Measurements from ENCODE around the gene GRPR.
"Not testable (repeated sequence)": the region's sequence is repeated elsewhere in the genome, so short reads cannot be mapped to it uniquely, and the experiment has no call there.

Gene GRPR

DNA sequence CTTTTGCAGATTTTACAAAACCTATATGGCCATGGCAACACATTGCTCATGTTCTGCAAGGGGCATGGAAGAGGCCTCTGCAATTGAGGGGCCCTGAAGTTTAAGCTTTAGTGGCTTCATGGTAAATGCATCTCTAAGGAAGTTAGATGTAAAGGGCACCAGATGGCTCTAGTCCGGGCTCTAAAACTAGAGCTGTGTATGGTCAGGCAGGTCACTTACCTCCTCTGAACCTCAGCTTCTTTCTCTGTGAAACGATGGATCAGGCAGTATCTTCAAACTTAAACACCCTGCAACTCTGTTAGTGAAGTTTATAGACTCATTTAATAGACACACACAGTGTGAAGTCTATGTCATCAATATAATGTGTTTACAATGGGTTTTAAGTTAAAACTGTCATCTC lies 53.9 kb downstream of the GRPR start:
- no peak for DNase-seq (ENCODE audit: low read depth in 2 of 2)

DNA sequence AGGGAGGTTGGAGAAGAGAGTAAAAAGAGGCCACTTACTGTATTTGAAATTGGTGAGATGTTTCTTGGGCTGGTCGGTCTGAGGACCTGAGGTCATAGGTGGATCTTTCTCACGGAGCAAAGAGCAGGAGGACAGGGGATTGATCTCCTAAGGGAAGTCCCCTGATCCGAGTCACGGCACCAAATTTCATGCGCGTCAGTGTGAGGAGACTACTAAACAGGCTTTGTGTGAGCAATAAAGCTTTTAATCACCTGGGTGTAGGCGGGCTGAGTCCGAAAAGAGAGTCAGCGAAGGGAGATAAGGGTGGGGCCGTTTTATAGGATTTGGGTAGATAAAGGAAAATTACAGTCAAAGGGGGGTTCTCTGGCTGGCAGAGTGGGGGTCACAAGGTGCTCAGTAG lies 60.5 kb downstream of the GRPR start:
- not testable (repeated sequence) for DNase-seq (ENCODE audit: low read depth in 2 of 2)

DNA sequence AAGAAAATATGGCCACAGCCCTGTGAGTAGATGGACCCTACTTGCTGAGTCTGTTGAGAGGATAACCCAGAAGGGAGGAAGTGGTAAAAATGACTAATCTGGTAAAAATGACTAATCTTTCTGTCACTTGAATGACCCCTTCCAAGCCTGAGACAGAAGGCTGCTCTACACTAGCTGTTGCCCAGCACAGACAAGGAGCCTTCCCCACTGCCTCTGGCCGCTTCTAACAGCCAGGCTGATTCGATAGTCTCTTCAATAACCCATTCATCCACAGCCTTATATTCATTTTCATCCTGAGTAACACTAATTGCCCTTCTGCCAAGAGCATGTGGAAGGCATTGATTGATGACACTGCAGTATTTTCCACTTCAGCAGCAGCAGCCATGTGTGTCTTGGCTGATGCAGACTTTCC lies 62.4 kb downstream of the GRPR start:
- DNase-seq (ENCODE audit: low read depth in 2 of 2), result no peak

DNA sequence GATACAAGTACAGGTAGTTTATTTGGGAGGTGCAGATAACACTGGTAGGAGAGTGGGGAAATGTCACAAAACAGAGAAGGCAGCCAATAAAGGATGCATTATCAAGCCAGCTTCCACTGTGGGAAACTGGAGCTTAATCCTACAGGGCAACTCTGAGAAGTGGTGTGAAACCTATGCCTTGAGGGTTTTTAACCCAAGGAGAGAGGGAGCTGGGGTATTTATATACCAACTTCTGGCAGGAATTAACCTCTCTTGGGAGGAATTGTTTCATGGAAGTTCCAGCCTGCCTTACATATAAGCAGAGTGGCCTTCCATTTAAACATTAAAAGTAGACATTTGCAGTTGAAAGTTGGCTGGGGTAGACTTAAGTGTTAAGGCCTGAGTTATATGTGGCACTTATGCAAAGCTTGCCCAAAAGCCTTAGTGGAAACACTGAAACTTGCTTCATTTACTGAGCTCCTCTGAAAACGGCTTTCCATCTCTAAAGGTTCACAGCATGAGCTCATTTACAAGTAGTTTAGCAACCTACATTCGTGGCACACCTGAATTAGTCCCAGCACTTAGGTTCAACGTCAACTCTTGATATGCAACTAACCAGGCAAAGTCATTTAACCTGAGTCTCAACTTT lies 63.1 kb downstream of the GRPR start:
- DNase-seq (ENCODE audit: low read depth in 2 of 2), result no peak

DNA sequence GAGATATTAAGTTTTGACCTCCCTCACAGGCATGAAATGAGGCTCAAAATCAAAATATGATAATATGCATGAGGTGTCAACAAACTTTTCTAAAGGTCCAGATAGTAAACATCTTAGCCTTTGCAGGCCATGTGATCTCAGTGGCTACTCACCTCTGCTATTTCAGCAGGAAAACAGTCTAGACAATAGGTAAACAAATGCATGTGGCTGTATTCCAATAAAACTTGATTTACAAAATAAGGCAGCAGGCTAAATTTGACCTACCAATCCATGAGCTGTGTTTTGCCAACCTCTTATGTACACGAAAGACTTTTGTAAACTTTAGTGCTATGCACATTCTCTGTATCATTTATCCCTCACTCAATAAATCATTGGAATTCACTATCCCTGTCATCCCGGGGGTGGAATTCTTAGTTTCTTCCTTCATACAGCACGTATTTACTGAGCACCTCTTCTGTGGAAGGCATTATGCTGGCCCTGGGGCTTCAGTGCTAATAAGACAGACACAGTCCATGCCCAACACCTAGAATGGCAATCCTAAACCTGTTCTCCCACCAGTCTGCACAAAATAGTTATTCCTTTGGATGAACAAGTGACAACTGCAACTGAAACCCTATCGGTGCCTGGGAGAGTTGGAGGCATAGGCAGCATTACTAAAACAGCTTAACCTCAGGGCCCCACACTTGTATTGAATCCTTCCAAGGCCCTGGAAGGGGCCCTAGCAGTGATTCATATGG lies 63.8 kb downstream of the GRPR start:
- no peak for DNase-seq (ENCODE audit: low read depth in 2 of 2)

DNA sequence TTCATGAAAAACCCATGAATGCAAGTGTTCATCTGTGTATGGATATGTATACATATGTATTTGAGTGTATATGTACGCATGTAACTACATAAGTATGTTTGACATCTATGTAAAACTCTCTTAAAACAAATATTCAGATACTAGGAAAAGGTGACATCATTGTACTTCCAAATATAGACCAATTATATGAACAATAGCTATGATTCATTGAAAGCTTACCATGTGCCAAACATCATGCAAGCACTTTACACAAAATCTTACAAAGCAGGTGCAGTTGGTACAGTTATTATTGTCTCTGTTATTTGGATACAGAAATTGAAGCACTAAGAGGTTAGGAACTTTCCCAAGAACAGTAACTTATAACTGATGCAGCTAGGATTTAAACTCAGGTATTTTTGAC lies 65.3 kb downstream of the GRPR start:
- no peak for DNase-seq (ENCODE audit: low read depth in 2 of 2)

DNA sequence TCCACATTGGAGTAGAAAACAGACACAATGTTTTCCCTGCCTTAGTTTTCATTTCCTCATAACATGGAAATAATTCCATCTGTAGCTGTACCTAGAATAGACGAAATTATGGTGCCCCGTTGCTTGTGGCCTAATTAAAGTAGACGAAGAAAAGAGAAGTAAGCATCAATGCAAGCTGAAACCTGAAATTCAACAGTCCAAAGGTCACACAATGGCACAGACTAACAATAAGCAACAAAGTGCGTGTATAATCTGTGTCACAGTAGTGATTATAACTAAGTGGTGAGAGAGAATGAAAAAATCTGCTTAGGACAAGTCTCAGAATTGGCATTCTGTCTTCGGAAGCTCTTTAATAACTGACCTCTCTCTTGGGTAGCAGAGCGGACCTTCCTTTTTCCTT lies 68.2 kb downstream of the GRPR start:
- no peak for DNase-seq (ENCODE audit: low read depth in 2 of 2)

DNA sequence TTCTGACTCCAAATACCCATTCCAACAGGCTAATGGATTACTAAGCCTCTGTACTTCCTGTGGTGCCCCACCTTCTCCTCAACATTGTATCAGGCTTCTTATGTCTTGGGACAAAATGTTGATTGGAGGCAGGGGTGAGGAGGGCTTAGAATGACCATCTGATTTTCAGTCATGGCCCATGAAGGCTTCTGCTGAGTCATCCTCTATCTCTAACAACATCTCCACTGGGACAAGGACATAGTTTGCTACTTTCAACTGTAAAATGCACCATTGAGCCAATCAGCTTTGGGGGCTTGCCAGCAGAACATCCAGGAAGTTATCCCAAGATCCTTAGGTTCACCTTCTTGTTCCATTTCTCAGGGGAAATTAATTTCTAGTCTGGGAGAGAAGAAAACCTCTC lies 73.5 kb downstream of the GRPR start:
- DNase-seq (ENCODE audit: low read depth in 2 of 2), result no peak

DNA sequence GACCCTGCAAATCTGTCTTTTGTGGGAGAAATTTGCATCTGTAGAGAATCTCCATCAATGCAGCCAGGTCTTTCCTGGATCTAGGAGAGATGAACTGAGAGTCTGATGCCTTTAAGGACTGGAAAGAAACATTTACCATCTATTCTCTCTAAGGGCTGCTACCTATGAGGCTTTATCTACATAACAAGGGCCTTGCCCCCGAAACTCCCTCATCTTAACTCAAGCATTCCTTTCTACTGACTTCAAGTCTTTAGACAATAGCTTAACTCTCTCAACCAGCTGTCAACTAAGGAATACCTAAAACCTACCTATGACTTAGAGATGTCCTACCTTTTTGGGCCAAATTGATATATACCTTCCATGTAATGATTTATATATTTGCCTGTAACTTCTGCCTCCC lies 76.0 kb downstream of the GRPR start:
- no peak for DNase-seq (ENCODE audit: low read depth in 2 of 2)

DNA sequence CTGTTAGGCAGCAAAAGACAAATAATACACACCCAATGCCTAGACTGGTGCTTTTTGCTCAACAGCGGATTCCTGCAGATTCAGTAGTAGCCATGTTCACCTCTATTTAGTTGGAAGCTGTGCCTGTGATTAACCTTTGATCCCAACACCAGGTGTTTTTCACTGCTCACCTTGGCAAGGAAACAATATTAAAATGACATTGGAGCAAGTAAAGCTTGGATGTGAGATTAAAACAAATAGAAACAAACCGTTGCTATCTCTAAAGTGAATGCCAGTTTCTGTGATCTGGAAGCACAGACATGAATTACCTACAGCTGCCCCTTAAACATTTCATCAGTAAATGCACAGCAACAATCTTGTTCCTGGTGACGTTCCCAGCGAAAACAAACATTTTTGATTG lies 79.6 kb downstream of the GRPR start:
- DNase-seq (ENCODE audit: low read depth in 2 of 2), result no peak
